CD14-positive monocyte (primary cell): ENCODE results near the gene AARSD1. TPM values are rescaled to one million over a fixed set of nuclear protein-coding genes. Genes with fewer than 3 reads are reported as not detected.
"Not testable (repeated sequence)": the region's sequence is repeated elsewhere in the genome, so short reads cannot be mapped to it uniquely, and the experiment has no call there.

Source experiments
- DNase-seq, 3 donors: peaks; one replicate each; pipeline ENCODE4 v3.0.0-alpha.2; 2011 to 2022
- H2AFZ ChIP-seq: 2 replicates; pipeline ENCODE4 v1.6.0; 2012; ENCODE audit warnings: mild to moderate bottlenecking, low read depth, low read length, inconsistent platforms; ENCODE audit not compliant: insufficient read depth, poor library complexity, severe bottlenecking
- H3K27ac ChIP-seq, 2 donors: 1 replicate in 1 of 2; 2 replicates in 1 of 2; pipeline ENCODE4 v1.5.1; 2012 to 2013; ENCODE audit warnings: low read length in 2 of 2, control low read depth in 1 of 2, inconsistent platforms in 1 of 2, low read depth in 1 of 2, mild to moderate bottlenecking in 1 of 2
- H3K27me3 ChIP-seq, 2 donors: one replicate each; pipeline versions ENCODE4 v1.6.0 to v1.6.1; 2011 to 2013; ENCODE audit warnings: low read length in 2 of 2; ENCODE audit not compliant: control insufficient read depth in 2 of 2, insufficient read depth in 2 of 2
- H3K36me3 ChIP-seq, 2 donors: replicated peaks in 1 of 2; 1 replicate in 1 of 2; 2 replicates in 1 of 2; pipeline versions ENCODE4 v1.5.1 to v1.6.1; 2012 to 2013; ENCODE audit warnings: low read length in 2 of 2, control low read depth in 1 of 2, inconsistent platforms in 1 of 2, mild to moderate bottlenecking in 1 of 2; ENCODE audit not compliant: insufficient read depth in 2 of 2, control insufficient read depth in 1 of 2
- H3K4me1 ChIP-seq, 2 donors: 1 replicate in 1 of 2; 2 replicates in 1 of 2; pipeline versions ENCODE4 v1.5.1 to v1.6.1; 2012 to 2013; ENCODE audit warnings: low read length in 2 of 2, control low read depth in 1 of 2, inconsistent platforms in 1 of 2, mild to moderate bottlenecking in 1 of 2, moderate library complexity in 1 of 2; ENCODE audit not compliant: insufficient read depth in 2 of 2, control insufficient read depth in 1 of 2
- H3K4me2 ChIP-seq: replicated peaks from 2 replicates; pipeline ENCODE3; 2012; ENCODE audit warnings: low read length, moderate library complexity, mild to moderate bottlenecking; ENCODE audit not compliant: poor library complexity, severe bottlenecking; ENCODE audit errors: extremely low read depth
- H3K4me3 ChIP-seq, 3 experiments: fragments of 200-600 bp in 1 of 3; sonication (generic) in 1 of 3; replicated peaks in 1 of 3; 1 replicate in 2 of 3; 2 replicates in 1 of 3; pipeline ENCODE4 v1.5.1; 2011 to 2013; ENCODE audit warnings: low read length in 3 of 3, mild to moderate bottlenecking in 3 of 3, control low read depth in 2 of 3, low read depth in 2 of 3, inconsistent platforms in 1 of 3, moderate library complexity in 1 of 3
- H3K79me2 ChIP-seq: 2 replicates; pipeline ENCODE4 v1.6.0; 2012; ENCODE audit warnings: mild to moderate bottlenecking, control low read depth, inconsistent platforms, low read length, moderate library complexity; ENCODE audit not compliant: insufficient read depth
- H3K9ac ChIP-seq: 2 replicates; pipeline ENCODE4 v1.6.0; 2017; ENCODE audit warnings: low read length, mild to moderate bottlenecking; ENCODE audit not compliant: insufficient read depth, poor library complexity, severe bottlenecking
- H3K9me3 ChIP-seq, 2 donors: replicated peaks in 1 of 2; 1 replicate in 1 of 2; 2 replicates in 1 of 2; pipeline versions ENCODE4 v1.5.1 to v1.6.1; 2012 to 2013; ENCODE audit warnings: low read length in 2 of 2, control low read depth in 1 of 2; ENCODE audit not compliant: control insufficient read depth in 1 of 2, insufficient read depth in 1 of 2
- H4K20me1 ChIP-seq: 2 replicates; pipeline ENCODE4 v1.6.0; 2012; ENCODE audit warnings: mild to moderate bottlenecking, low read length, control low read depth, moderate library complexity; ENCODE audit not compliant: insufficient read depth
- H3K27ac Mint-ChIP-seq, 7 donors: one replicate each; pipeline ENCODE4 v1.8.0; 2020; ENCODE audit warnings: mild to moderate bottlenecking in 7 of 7, mixed read lengths in 7 of 7, moderate library complexity in 6 of 7, inconsistent platforms in 2 of 7
- H3K27me3 Mint-ChIP-seq, 3 donors: one replicate each; pipeline ENCODE4 v1.8.0; 2021 to 2022; ENCODE audit warnings: low read depth in 3 of 3, mild to moderate bottlenecking in 3 of 3, mixed read lengths in 3 of 3, moderate library complexity in 3 of 3, inconsistent platforms in 1 of 3
- H3K36me3 Mint-ChIP-seq, 2 donors: one replicate each; pipeline ENCODE4 v1.8.0; 2020; ENCODE audit warnings: mixed read lengths in 2 of 2, inconsistent platforms in 1 of 2, mild to moderate bottlenecking in 1 of 2
- H3K4me1 Mint-ChIP-seq: one replicate; pipeline ENCODE4 v1.8.0; 2020; ENCODE audit warnings: mild to moderate bottlenecking, mixed read lengths
- H3K4me3 Mint-ChIP-seq, 2 donors: one replicate each; pipeline ENCODE4 v1.8.0; 2020; ENCODE audit warnings: mild to moderate bottlenecking in 2 of 2, mixed read lengths in 2 of 2, moderate library complexity in 1 of 2
- H3K9me3 Mint-ChIP-seq, 7 donors: one replicate each; pipeline ENCODE4 v1.8.0; 2020 to 2022; ENCODE audit warnings: mixed read lengths in 7 of 7, mild to moderate bottlenecking in 6 of 7, moderate library complexity in 6 of 7, inconsistent platforms in 2 of 7
- CTCF ChIP-seq: fragments of 200-600 bp; IDR thresholded peaks from one replicate; pipeline ENCODE4 v1.8.0; 2022; ENCODE audit warnings: antibody characterized with exemption, mild to moderate bottlenecking
- WGBS: methylation state at CpG from one replicate; pipeline ENCODE4 v1.1.5; 2013; ENCODE audit warnings: missing lambda C conversion rate; ENCODE audit not compliant: insufficient coverage; 5-methylcytosine and 5-hydroxymethylcytosine counted together
- intact Hi-C, 2 donors: fragments of 100-400 bp; cut with micrococcal nuclease; formaldehyde crosslinking; loops; one replicate each; pipeline versions ENCODE4 v1.15.0 to v1.15.1; 2023
- polyA plus RNA-seq, 3 donors: library from polyadenylated mRNA; depleted of rRNA in 1 of 3; unstranded in 2 of 3; stranded (reverse) in 1 of 3; fragments of 300-500 nt in 2 of 3; fragments of >200 nt in 1 of 3; fragmentation: Illumina TruSeq in 2 of 3; gene quantifications; 1 replicate in 2 of 3; 2 replicates in 1 of 3; pipeline ENCODE4 v1.2.3, GENCODE V29; 2012 to 2021

AARSD1 gene
- polyA plus RNA-seq, 3 donors, result 14.4 to 31.8 (median 17.4) TPM

- intact Hi-C loops, result no loop called here
These were observed 39.4 kb downstream of the AARSD1 start for GRCh38 chr17:42924891-42925290.

GRCh38 chr17:42923472-42923871 lies 40.8 kb downstream of the AARSD1 start:
- H3K36me3 Mint-ChIP-seq, H3K4me1 Mint-ChIP-seq, H3K9ac ChIP-seq, H3K4me2 ChIP-seq, H4K20me1 ChIP-seq, H3K27me3 ChIP-seq, H3K27me3 Mint-ChIP-seq, H3K9me3 Mint-ChIP-seq, H3K4me3 Mint-ChIP-seq, H3K27ac ChIP-seq, H3K4me3 ChIP-seq, H3K27ac Mint-ChIP-seq, H3K9me3 ChIP-seq, H2AFZ ChIP-seq, H3K79me2 ChIP-seq, intact Hi-C loops, DNase-seq, H3K36me3 ChIP-seq: not testable (repeated sequence)
- 92% methylated on average over 5 of the region's 7 CpGs for WGBS
- peaks cover 12 to 14% of the 10 kb centered on the region in 2 donors for H3K4me1 ChIP-seq

More at GRCh38 chr17:42924891-42925290, 39.4 kb downstream of the AARSD1 start:
- no peak overlapping the region for H3K27ac ChIP-seq
- no peak overlapping the region for H3K27ac Mint-ChIP-seq
- H3K79me2 ChIP-seq, result no peaks in the 10 kb centered on the region
- peak overlapping the region; percentile 73 for H2AFZ ChIP-seq
- no peaks in the 10 kb centered on the region for H3K9me3 ChIP-seq
- H3K9me3 Mint-ChIP-seq, result no peaks in the 10 kb centered on the region
- no peak overlapping the region for H3K9ac ChIP-seq
- no peak for TF ChIP-seq CTCF
- no peaks in the 10 kb centered on the region for H3K36me3 Mint-ChIP-seq
- H4K20me1 ChIP-seq, result no peaks in the 10 kb centered on the region
- no peak overlapping the region for H3K4me3 ChIP-seq
- peaks cover 17% of the 10 kb centered on the region for H3K4me1 Mint-ChIP-seq
- no peaks in the 10 kb centered on the region for H3K36me3 ChIP-seq
- H3K27me3 Mint-ChIP-seq, result no peaks in the 10 kb centered on the region
- 20% methylated on average over 1 of the region's 5 CpGs for WGBS
- H3K4me3 Mint-ChIP-seq, result no peak overlapping the region
- H3K4me2 ChIP-seq, result no peak overlapping the region
- H3K4me1 ChIP-seq, result peaks cover 20 to 23% of the 10 kb centered on the region in 2 donors
- no peak for DNase-seq
- H3K27me3 ChIP-seq, result no peaks in the 10 kb centered on the region
